Head of caudate nucleus (tissue), 42 donors: ENCODE results near the gene MACF1.
"Not testable (repeated sequence)": the region's sequence is repeated elsewhere in the genome, so short reads cannot be mapped to it uniquely, and the experiment has no call there.

Experiments used
- DNase-seq, 42 donors: peaks; one replicate each; pipeline versions ENCODE4 v3.0.0 to v3.0.0-alpha.2; 2020 to 2021; ENCODE audit warnings: mixed read lengths in 7 of 42
- intact Hi-C: fragments of 100-400 bp; cut with DNase I; formaldehyde crosslinking; loops from one replicate; pipeline ENCODE4 v1.15.0; 2022

The MACF1 gene

GRCh38 chr1:39526466-39527189 is 322.1 kb downstream of the MACF1 start:
- intact Hi-C loops: no loop called here
- no peak for DNase-seq

GRCh38 chr1:39527190-39527579 is 322.7 kb downstream of the MACF1 start:
- DNase-seq, intact Hi-C loops: not testable (repeated sequence)

- intact Hi-C loops: no loop called here
Observed at GRCh38 chr1:39528082-39528481, 323.6 kb downstream of the MACF1 start.

GRCh38 chr1:39529901-39530535 is 325.5 kb downstream of the MACF1 start:
- peak in 1 of 42 donors; percentile 22 for DNase-seq
- intact Hi-C loops: no loop called here

More at GRCh38 chr1:39528082-39528481, 323.6 kb downstream of the MACF1 start:
- DNase-seq: no peak

- peak in 1 of 42 donors; percentile 2 for DNase-seq
- intact Hi-C loops: no loop called here
Observed at GRCh38 chr1:39531526-39531925, 327.0 kb downstream of the MACF1 start.

GRCh38 chr1:39533442-39533841 is 328.9 kb downstream of the MACF1 start:
- DNase-seq: no peak
- intact Hi-C loops: no loop called here
